ENCODE results near the gene CAMK1D.

Gene CAMK1D

DNA sequence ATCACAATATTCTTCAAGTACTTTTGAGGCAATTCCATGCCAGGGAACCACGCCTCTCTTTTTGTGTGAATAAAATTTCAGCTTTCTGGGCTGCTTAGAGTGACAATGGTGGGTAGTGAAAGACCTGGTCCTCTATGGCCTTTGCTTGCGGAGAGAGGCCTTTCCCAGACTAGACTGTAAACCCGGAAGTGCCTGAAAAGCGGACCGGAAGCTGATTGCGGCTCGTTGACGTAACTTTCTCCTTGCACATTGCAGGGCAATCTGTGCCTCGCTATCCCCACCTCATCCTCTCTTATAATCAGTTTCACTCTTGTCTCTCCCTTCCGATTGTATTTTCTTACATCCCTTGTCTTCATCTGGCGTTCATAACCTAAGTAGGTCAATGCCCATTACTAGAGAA, 310.4 kb downstream of the CAMK1D start:
- H3K4me3 ChIP-seq (ENCODE audit: low read depth, low read length) = no peak overlapping the region
- no peak for DNase-seq (ENCODE audit: low read depth)
- TF ChIP-seq, protein P1, sequence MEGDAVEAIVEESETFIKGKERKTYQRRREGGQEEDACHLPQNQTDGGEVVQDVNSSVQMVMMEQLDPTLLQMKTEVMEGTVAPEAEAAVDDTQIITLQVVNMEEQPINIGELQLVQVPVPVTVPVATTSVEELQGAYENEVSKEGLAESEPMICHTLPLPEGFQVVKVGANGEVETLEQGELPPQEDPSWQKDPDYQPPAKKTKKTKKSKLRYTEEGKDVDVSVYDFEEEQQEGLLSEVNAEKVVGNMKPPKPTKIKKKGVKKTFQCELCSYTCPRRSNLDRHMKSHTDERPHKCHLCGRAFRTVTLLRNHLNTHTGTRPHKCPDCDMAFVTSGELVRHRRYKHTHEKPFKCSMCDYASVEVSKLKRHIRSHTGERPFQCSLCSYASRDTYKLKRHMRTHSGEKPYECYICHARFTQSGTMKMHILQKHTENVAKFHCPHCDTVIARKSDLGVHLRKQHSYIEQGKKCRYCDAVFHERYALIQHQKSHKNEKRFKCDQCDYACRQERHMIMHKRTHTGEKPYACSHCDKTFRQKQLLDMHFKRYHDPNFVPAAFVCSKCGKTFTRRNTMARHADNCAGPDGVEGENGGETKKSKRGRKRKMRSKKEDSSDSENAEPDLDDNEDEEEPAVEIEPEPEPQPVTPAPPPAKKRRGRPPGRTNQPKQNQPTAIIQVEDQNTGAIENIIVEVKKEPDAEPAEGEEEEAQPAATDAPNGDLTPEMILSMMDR (IDR thresholded peaks at IDR 0.05; ENCODE audit: insufficient read depth, low read depth, low read length, missing control alignments) = no peak

DNA sequence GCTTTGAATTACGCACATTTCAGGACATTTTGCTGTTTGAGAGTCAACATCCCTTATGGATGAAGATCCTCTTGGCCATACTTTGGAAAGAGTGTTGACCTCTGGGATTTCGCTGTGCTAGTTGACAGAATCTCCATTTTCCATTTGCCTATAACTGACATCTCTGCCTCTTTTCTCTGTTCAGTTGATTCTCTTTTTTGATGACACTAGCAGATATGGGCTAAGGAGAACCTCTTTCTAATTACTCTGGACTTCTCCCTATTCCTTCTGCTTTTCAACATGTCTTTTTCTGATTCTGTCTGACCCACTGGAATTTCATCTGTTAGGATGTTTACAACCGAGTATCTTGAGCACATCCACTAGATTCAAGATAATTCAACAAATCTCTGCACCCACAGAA, 311.5 kb downstream of the CAMK1D start:
- no peak overlapping the region for H3K4me3 ChIP-seq (ENCODE audit: low read depth, low read length)
- no peak for DNase-seq (ENCODE audit: low read depth)
- TF ChIP-seq, protein P1 (IDR thresholded peaks at IDR 0.05; ENCODE audit: insufficient read depth, low read depth, low read length, missing control alignments) = no peak

DNA sequence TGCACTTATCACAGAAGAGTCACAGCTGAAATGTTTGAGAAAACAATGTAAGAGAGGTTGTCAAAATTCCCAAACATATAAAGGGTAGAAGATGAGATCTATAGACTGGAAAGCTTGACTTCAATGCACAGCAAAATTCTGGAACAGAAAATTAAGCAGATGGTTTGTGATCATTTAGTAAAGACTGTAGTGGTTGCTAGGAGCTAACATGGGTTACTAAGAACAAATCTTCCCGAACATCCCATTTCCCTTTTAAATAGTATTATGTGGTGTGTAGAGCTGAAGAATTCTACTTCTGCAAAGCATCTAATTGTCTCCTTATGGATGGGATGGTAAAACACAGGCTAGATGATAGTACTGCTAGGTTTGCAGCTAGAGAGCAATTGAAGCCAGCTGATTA, 312.3 kb downstream of the CAMK1D start:
- H3K4me3 ChIP-seq (ENCODE audit: low read depth, low read length) = no peak overlapping the region
- TF ChIP-seq, protein P1 (IDR thresholded peaks at IDR 0.05; ENCODE audit: insufficient read depth, low read depth, low read length, missing control alignments) = no peak
- no peak for DNase-seq (ENCODE audit: low read depth)

DNA sequence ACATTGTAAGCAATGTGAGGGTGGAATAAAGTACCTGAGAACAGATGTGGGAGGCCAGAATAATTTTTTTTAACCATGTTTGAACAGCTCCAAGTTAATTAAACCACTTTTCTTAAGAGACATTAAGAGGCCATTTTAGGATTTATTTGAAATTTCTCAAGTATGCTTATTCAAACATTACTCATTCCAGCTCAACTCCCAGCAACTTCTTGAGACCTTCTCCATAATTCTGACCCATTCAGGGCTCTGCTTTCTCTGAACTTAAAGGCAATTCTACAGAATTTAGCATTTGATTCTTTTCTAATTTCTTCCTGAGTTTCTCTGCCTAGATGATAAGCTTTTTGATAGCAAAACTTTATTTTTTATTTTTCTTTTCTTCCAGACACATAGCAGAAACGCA, 314.5 kb downstream of the CAMK1D start:
- TF ChIP-seq, protein P1 (IDR thresholded peaks at IDR 0.05; ENCODE audit: insufficient read depth, low read depth, low read length, missing control alignments) = no peak
- no peak for DNase-seq (ENCODE audit: low read depth)
- no peak overlapping the region for H3K4me3 ChIP-seq (ENCODE audit: low read depth, low read length)

DNA sequence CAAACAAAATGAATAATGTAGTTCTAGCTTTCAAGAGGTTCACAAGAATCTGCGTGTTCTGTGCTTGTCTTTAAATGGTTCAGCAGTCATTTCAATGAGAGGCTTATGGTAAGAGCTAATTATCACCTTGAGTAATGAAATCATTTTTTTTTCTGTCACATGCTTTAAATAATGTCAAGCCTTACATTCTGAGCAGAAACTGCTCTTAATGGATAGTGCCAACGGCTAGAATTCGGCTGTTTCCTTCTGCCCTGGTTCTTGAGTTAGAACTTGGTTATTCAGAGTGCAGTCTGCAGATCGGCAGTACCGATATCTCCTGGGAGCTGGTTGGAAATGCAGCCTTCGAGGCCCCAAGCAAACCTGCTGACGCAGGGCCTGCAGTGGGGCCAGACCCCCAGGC, 316.2 kb downstream of the CAMK1D start:
- TF ChIP-seq, protein P1 (IDR thresholded peaks at IDR 0.05; ENCODE audit: insufficient read depth, low read depth, low read length, missing control alignments) = no peak
- H3K4me3 ChIP-seq (ENCODE audit: low read depth, low read length) = no peak overlapping the region
- DNase-seq (ENCODE audit: low read depth) = no peak

DNA sequence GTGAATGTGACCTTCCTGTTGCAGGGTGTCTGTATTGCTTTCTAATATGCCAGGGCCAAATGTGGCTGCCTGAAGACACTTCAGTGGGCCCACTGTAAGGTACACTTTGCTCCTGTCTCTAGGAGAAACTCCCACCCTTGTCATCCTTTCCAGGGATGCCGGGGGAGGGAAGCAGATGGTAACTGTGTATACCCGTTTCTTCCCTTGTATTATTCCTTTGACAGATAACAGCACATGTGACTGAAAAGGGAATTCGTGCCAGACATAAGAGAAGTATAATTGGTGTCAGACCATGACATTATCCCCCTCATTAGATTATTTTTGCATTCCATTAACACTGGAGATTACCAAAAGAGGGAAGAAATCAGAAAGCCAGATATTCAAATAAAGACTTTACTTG, 317.7 kb downstream of the CAMK1D start:
- no peak overlapping the region for H3K4me3 ChIP-seq (ENCODE audit: low read depth, low read length)

DNA sequence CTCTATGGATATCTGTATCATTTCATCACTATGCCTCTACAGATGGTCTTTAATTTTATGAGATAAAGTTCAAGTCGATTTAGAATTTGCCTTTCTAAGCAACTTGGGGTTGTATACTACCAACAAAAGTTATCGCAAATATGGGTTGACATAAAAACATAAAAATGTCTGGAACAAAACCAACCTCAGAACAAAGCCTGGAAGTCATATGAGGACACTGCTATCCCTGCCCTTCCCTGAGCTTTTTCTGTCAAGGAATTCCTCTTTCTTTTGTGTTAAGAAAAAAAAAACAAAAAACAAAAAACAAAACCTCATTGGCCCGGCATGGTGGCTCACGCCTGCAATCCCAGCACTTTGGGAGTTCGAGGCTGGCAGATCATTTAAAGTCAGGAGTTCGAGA, 319.3 kb downstream of the CAMK1D start:
- H3K4me3 ChIP-seq (ENCODE audit: low read depth, low read length) = no peak overlapping the region
- TF ChIP-seq, protein P1 (IDR thresholded peaks at IDR 0.05; ENCODE audit: insufficient read depth, low read depth, low read length, missing control alignments) = no peak
- DNase-seq (ENCODE audit: low read depth) = no peak

More for the DNA sequence above, 317.7 kb downstream of the CAMK1D start:
- DNase-seq (ENCODE audit: low read depth) = no peak
- TF ChIP-seq, protein P1 (IDR thresholded peaks at IDR 0.05; ENCODE audit: insufficient read depth, low read depth, low read length, missing control alignments) = no peak
